HepG2 (cell line): ENCODE measurements around the gene PCBP2. TPM values are rescaled to one million over a fixed set of nuclear protein-coding genes. Genes with fewer than 3 reads are reported as not detected.

Experiments used
- ETV5 ChIP-seq: IDR thresholded peaks from 2 replicates; pipeline ENCODE4 v1.6.1; 2018; ENCODE audit warnings: missing biosample characterization, missing genetic modification reagents, inconsistent platforms, borderline replicate concordance
- FLYWCH1 ChIP-seq: sonication (generic); formaldehyde crosslinking; IDR thresholded peaks from 2 replicates; pipeline ENCODE4 v1.8.1; 2023; ENCODE audit warnings: mild to moderate bottlenecking, missing genetic modification reagents
- GATAD2A ChIP-seq: IDR thresholded peaks from 2 replicates; pipeline ENCODE4 v1.6.1; 2016
- GTF3A ChIP-seq: sonication (generic); formaldehyde crosslinking; conservative IDR thresholded peaks from 2 replicates; pipeline ENCODE4 v1.4.0; 2020; ENCODE audit warnings: mild to moderate bottlenecking, missing genetic modification reagents
- HNRNPLL ChIP-seq: fragments of 200-400 bp; formaldehyde crosslinking; IDR thresholded peaks from 2 replicates; pipeline ENCODE4 v1.6.1; 2017; ENCODE audit warnings: mild to moderate bottlenecking, low read depth, low read length; ENCODE audit not compliant: poor library complexity, severe bottlenecking
- IRF2 ChIP-seq: IDR thresholded peaks from 2 replicates; pipeline ENCODE4 v1.6.1; 2018; ENCODE audit warnings: missing genetic modification reagents, missing compliant biosample characterization
- PCBP1 ChIP-seq: fragments of 200-400 bp; formaldehyde crosslinking; IDR thresholded peaks from 2 replicates; pipeline ENCODE4 v1.6.1; 2017; ENCODE audit warnings: mild to moderate bottlenecking, low read depth, low read length, borderline replicate concordance
- SRF ChIP-seq: IDR thresholded peaks from 2 replicates; pipeline ENCODE4 v1.6.1; 2011; ENCODE audit warnings: mild to moderate bottlenecking, low read depth, low read length, moderate library complexity
- TARDBP ChIP-seq: sonication (generic); formaldehyde crosslinking; IDR thresholded peaks from 2 replicates; pipeline ENCODE4 v1.8.0; 2022; ENCODE audit warnings: mild to moderate bottlenecking, missing genetic modification reagents
- U2AF1 ChIP-seq: fragments of 200-400 bp; formaldehyde crosslinking; optimal IDR thresholded peaks from 2 replicates; pipeline ENCODE3; 2017; ENCODE audit warnings: mild to moderate bottlenecking, low read depth, low read length
- YEATS2 ChIP-seq: sonication (generic); formaldehyde crosslinking; IDR thresholded peaks from 2 replicates; pipeline ENCODE4 v1.4.0; 2020; ENCODE audit warnings: missing genetic modification reagents, borderline replicate concordance
- ZIK1 ChIP-seq: sonication (generic); formaldehyde crosslinking; IDR thresholded peaks from 2 replicates; pipeline ENCODE4 v1.5.0; 2020; ENCODE audit warnings: mild to moderate bottlenecking, low read depth, missing genetic modification reagents, borderline replicate concordance
- ZNF30 ChIP-seq: sonication (generic); formaldehyde crosslinking; IDR thresholded peaks from 2 replicates; pipeline ENCODE4 v1.5.0; 2020; ENCODE audit warnings: mild to moderate bottlenecking, missing genetic modification reagents
- ZNF562 ChIP-seq: sonication (generic); formaldehyde crosslinking; IDR thresholded peaks from 2 replicates; pipeline ENCODE4 v1.8.0; 2022; ENCODE audit warnings: missing genetic modification reagents, borderline replicate concordance
- ZNF691 ChIP-seq: sonication (generic); formaldehyde crosslinking; IDR thresholded peaks from 2 replicates; pipeline ENCODE4 v1.4.0; 2020; ENCODE audit warnings: missing genetic modification reagents, low read depth, mild to moderate bottlenecking, borderline replicate concordance
- ZSCAN5A ChIP-seq: sonication (generic); formaldehyde crosslinking; IDR thresholded peaks from 2 replicates; pipeline ENCODE4 v1.8.0; 2022; ENCODE audit warnings: mild to moderate bottlenecking, missing genetic modification reagents, borderline replicate concordance
- polyA plus RNA-seq, 8 experiments: library from polyadenylated mRNA; depleted of rRNA in 3 of 8; stranded (reverse) in 7 of 8; unstranded in 1 of 8; fragments of >200 nt; fragmentation: Illumina TruSeq in 4 of 8; extraction: Trizol in 4 of 8; gene quantifications; 2 replicates each; pipeline versions ENCODE4 v1.2.1 to v1.2.3, GENCODE V29; 2011 to 2016; ENCODE audit warnings: low read depth in 4 of 8, missing spikeins in 1 of 8, mixed read lengths in 1 of 8; ENCODE audit not compliant: insufficient read depth in 1 of 8
- total RNA-seq, 5 experiments: library from RNA; depleted of rRNA; stranded (reverse); fragments of >200 nt; fragmentation: Illumina TruSeq; extraction: Trizol; gene quantifications; 2 replicates each; pipeline ENCODE4 v1.2.3, GENCODE V29; 2016; ENCODE audit warnings: low read depth in 1 of 5
- TF ChIP-seq, protein P1 (sequence below): sonication (generic); formaldehyde crosslinking; IDR thresholded peaks from 2 replicates; pipeline ENCODE4 v1.4.0; 2020; ENCODE audit warnings: missing genetic modification reagents
- TF ChIP-seq, protein P2 (sequence below): IDR thresholded peaks from 2 replicates; pipeline ENCODE4 v1.4.0; 2020; ENCODE audit warnings: mild to moderate bottlenecking, missing genetic modification reagents
- TF ChIP-seq, protein P3 (sequence below): IDR thresholded peaks from 2 replicates; pipeline ENCODE4 v1.6.1; 2016; ENCODE audit warnings: missing compliant biosample characterization, missing genetic modification reagents, borderline replicate concordance
- TF ChIP-seq, protein P4 (sequence below): sonication (generic); formaldehyde crosslinking; IDR thresholded peaks from 2 replicates; pipeline ENCODE4 v1.5.0; 2020; ENCODE audit warnings: missing genetic modification reagents, mild to moderate bottlenecking, borderline replicate concordance

The PCBP2 gene
- total and polyA plus RNA-seq, 2 of the 13 experiments (the other 11 are each of a cell fraction or from before 2014, with no cell fraction given) = 154 to 345 TPM

GRCh38 chr12:53508534-53509170 lies 56.8 kb downstream of the PCBP2 start (continued):
- TF ChIP-seq GTF3A (CRISPR knock-in tag) = no peak
- no peak for TF ChIP-seq SRF
- TF ChIP-seq YEATS2 = peak; percentile 34; the same call in 1 of the 2 replicates
- TF ChIP-seq PCBP1 = no peak
- peak; percentile 52; the same call in 1 of the 2 replicates for TF ChIP-seq ZNF691 (CRISPR knock-in tag)
- no peak for TF ChIP-seq ZNF30 (CRISPR knock-in tag)
- no peak for TF ChIP-seq HNRNPLL
- TF ChIP-seq, protein P1, sequence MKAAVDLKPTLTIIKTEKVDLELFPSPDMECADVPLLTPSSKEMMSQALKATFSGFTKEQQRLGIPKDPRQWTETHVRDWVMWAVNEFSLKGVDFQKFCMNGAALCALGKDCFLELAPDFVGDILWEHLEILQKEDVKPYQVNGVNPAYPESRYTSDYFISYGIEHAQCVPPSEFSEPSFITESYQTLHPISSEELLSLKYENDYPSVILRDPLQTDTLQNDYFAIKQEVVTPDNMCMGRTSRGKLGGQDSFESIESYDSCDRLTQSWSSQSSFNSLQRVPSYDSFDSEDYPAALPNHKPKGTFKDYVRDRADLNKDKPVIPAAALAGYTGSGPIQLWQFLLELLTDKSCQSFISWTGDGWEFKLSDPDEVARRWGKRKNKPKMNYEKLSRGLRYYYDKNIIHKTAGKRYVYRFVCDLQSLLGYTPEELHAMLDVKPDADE (CRISPR knock-in tag) = no peak
- TF ChIP-seq, protein P2, sequence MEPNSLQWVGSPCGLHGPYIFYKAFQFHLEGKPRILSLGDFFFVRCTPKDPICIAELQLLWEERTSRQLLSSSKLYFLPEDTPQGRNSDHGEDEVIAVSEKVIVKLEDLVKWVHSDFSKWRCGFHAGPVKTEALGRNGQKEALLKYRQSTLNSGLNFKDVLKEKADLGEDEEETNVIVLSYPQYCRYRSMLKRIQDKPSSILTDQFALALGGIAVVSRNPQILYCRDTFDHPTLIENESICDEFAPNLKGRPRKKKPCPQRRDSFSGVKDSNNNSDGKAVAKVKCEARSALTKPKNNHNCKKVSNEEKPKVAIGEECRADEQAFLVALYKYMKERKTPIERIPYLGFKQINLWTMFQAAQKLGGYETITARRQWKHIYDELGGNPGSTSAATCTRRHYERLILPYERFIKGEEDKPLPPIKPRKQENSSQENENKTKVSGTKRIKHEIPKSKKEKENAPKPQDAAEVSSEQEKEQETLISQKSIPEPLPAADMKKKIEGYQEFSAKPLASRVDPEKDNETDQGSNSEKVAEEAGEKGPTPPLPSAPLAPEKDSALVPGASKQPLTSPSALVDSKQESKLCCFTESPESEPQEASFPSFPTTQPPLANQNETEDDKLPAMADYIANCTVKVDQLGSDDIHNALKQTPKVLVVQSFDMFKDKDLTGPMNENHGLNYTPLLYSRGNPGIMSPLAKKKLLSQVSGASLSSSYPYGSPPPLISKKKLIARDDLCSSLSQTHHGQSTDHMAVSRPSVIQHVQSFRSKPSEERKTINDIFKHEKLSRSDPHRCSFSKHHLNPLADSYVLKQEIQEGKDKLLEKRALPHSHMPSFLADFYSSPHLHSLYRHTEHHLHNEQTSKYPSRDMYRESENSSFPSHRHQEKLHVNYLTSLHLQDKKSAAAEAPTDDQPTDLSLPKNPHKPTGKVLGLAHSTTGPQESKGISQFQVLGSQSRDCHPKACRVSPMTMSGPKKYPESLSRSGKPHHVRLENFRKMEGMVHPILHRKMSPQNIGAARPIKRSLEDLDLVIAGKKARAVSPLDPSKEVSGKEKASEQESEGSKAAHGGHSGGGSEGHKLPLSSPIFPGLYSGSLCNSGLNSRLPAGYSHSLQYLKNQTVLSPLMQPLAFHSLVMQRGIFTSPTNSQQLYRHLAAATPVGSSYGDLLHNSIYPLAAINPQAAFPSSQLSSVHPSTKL (CRISPR knock-in tag) = 0 out of 2 replicates have a peak, but pooled peaks have one; percentile 12
- TF ChIP-seq TARDBP (CRISPR knock-in tag) = 0 out of 2 replicates have a peak, but pooled peaks have one; percentile 21
- TF ChIP-seq, protein P3, sequence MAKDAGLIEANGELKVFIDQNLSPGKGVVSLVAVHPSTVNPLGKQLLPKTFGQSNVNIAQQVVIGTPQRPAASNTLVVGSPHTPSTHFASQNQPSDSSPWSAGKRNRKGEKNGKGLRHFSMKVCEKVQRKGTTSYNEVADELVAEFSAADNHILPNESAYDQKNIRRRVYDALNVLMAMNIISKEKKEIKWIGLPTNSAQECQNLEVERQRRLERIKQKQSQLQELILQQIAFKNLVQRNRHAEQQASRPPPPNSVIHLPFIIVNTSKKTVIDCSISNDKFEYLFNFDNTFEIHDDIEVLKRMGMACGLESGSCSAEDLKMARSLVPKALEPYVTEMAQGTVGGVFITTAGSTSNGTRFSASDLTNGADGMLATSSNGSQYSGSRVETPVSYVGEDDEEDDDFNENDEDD (CRISPR knock-in tag) = no peak
- TF ChIP-seq ZIK1 = no peak
- TF ChIP-seq ZNF562 = no peak
- no peak for TF ChIP-seq FLYWCH1
- peak; percentile 54; the same call in 1 of the 2 replicates for TF ChIP-seq IRF2 (CRISPR knock-in tag)
- no peak for TF ChIP-seq ZSCAN5A (CRISPR knock-in tag)
- TF ChIP-seq U2AF1 = no peak
- TF ChIP-seq, protein P4, sequence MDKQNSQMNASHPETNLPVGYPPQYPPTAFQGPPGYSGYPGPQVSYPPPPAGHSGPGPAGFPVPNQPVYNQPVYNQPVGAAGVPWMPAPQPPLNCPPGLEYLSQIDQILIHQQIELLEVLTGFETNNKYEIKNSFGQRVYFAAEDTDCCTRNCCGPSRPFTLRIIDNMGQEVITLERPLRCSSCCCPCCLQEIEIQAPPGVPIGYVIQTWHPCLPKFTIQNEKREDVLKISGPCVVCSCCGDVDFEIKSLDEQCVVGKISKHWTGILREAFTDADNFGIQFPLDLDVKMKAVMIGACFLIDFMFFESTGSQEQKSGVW (CRISPR knock-in tag) = no peak
- peak; percentile 50; the same call in 1 of the 2 replicates for TF ChIP-seq ETV5 (CRISPR knock-in tag)
- no peak for TF ChIP-seq GATAD2A (CRISPR knock-in tag)
